ENCODE data around the gene GSKIP.

The GSKIP gene

DNA sequence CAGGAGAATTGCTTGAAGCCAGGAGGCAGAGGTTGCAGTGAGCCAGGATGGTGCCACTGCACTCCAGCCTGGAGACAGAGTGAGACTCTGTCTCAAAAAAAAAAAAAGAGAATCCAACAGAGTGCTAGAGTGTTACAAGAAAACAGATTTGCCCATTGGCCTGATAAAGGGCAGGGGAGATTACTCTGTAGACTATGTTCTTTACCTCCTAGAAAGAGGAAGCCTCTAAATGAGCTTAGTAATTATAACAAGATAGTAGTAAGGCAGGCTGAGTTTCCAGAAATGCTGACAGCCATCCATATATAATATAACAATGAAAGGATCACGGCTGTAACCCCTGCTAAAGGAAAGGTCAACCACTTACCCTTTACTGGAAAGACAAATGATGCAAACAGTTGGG is 53.0 kb downstream of the GSKIP start:
- DNase-seq (ENCODE audit: low read depth in 2 of 2), result no peak

DNA sequence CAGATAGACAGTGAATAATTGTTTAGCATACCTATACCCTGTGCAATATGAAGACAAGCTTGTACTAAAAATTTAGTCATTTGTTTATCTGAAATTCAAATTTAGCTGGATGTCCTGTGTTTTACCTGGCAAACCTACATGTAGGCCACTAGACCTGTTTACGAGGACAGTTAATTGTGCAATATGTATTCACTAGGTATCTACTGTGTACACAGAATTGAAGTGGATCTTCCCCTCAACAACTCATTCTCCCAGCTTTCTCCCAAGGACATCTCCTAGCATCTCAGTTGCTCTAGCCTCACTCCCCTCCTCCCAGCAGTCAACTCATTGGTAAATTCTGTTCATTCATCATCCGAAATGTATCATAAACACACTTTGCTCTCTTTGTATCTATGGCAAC is 53.9 kb downstream of the GSKIP start:
- DNase-seq (ENCODE audit: low read depth in 2 of 2), result no peak

DNA sequence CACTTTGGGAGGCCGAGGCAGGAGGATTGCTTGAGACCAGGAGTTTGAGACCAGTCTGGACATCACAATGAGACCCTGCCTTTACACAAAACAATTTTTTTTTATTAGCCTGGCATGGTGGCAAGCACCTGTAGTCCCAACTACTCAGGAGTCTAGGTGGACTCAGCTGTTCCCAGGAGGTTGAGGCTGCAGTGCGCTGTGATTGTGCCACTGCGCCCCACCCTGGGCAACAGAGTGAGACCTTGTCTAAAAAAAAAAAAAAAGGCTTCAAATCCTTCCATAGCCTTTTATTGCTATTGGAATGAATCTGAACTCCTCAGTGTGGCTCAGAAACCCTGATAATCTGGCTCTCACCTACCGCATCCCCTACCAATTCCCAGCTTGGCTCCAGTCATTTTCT is 54.7 kb downstream of the GSKIP start:
- DNase-seq (ENCODE audit: low read depth in 2 of 2), result no peak

DNA sequence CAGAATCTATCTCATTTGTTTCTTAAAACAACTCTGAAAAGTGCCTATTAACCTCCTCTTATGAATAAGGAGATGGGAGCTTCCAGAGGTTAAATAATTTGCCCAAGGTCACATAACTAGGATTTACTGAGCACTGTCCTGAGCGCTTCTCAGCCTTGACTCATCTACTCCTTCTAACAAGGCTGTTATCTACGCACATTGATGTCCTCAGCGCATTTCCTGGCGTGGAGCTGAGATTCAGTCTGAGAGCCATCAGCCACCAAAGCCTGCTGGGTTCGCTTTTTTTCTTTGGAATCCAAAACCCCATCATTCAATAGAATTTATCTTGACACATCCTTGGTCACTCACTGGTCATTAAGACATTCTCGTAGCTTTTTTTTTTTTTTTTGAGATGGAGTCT is 57.9 kb downstream of the GSKIP start:
- no peak for DNase-seq (ENCODE audit: low read depth in 2 of 2)

DNA sequence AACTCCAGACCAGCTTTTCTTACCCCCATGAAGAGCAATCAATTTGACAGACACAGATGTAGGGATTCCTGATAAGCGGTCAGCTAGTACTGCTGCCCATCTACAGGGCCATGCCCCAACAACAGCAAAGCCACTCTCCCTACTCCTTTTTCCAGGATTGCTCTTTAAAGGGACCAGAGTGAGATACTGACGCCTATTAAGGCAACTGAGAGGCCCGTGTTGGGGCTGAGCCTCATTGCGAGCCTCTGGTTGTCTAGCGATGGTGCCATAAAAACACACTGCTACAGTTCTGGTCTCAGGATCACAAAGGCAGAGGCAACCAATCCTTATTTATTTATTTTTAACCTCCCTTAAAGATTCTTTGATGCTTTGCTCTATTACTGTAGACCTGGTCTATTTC is 59.7 kb downstream of the GSKIP start:
- DNase-seq (ENCODE audit: low read depth in 2 of 2), result no peak

DNA sequence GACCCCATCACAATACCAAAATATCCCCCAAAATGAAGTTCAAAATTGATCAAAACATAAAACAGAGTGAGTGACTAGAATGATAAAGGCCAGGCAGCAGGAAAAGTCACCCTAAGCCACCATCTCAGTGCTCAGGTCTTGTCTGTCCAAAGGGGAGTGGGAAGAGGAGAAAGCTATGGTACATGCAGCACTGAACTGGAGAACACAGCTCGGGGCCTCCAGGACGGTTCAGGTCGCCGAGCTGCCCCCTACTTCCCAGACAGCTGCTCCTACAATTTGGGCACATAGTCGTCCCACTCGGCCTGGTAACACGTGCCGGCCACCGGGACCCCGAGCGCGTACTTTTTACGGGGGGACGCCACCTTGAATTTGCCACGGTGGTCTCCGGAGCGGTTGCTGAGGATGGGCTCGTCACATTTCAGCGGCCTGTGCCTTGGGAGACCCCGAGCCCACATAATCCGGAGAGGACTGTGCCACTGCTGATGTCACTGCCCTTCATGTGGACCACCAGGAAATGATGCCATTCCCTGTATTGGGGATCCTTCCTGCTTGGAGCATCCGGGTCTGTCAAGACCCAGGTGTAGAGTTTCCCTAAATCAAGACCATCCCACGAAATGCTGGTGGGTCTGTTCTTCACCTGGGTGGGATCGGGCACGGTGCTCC is 60.3 kb downstream of the GSKIP start:
- no peak for DNase-seq (ENCODE audit: low read depth in 2 of 2)

DNA sequence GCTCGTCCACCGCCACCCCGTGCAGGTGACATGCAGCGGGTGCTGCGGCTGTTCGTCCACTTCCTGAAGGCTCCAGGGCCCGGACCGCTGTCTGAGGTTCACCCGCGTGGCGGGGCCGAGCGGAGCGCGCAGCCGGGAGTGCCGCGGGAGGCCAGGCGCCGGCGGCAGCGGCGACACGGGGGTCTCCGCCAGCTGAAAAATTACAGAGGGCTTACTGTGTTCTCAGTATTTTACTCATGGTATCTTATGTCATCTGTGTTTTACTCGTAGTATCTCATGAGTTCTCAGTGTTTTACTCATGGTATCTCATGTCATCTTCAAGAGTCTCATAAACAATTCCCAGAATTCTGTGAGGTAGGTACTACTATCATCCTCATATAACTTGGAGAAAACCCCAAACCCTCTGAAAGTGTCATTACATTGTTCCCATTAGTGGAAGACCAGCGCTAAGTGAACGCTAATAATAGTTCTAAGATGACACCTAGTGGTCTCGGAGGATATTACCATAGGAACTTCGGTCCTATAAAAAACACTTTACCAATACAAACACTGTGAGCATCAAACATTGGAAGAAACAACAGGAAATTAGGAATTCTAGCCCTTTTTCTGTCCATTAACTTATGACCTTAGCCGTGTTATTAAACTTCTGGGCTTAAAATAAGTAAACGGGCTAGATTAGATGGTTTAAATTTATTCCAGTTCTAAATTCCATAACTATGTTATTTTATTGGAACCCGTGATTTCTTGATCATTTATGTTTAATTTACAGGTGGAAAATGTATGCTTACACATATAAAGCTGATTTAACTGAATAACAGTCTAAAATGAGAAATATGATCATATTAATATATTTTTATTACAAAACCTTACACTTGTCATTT is 61.0 kb downstream of the GSKIP start:
- no peak for DNase-seq (ENCODE audit: low read depth in 2 of 2)

DNA sequence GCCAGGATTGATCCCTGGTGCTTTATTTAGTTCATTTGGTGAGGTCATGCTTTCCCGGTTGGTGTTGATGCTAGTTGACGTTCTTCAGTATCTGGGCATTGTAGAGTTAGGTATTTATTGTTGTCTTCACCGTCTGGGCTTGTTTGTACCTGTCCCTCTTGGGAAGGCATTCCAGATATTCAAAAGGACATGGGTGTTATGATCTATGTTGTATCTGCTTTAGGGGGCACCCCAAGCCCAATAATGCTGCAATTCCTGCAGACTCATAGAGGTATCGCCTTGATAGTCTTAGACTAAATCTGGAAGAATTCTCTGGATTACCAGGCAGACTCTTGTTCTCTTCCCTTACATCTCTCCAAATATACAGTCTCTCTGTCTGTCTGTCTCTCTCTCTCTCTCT is 70.7 kb downstream of the GSKIP start:
- DNase-seq (ENCODE audit: low read depth in 2 of 2), result no peak
